Measurements from ENCODE around the gene PRKG2.

DNA sequence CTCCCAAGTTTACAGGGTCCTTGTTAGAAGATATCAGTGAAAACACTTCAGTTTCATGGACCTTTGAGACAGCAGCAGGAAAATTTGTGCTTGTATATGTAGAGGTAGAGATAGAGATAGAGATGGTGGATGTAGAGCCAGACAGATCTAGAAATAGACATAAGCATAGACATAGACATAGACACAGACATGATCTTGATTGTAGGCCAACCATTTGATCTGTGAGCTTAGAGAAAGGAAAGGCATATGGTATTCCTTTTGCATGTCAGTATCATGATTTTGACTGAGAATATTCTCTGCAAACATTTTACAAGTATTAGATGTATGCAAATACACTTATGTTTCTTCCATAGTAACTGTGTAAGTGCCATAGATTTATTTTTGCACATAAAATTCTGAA lies 65.0 kb downstream of the PRKG2 start:
- TF ChIP-seq, protein P1, sequence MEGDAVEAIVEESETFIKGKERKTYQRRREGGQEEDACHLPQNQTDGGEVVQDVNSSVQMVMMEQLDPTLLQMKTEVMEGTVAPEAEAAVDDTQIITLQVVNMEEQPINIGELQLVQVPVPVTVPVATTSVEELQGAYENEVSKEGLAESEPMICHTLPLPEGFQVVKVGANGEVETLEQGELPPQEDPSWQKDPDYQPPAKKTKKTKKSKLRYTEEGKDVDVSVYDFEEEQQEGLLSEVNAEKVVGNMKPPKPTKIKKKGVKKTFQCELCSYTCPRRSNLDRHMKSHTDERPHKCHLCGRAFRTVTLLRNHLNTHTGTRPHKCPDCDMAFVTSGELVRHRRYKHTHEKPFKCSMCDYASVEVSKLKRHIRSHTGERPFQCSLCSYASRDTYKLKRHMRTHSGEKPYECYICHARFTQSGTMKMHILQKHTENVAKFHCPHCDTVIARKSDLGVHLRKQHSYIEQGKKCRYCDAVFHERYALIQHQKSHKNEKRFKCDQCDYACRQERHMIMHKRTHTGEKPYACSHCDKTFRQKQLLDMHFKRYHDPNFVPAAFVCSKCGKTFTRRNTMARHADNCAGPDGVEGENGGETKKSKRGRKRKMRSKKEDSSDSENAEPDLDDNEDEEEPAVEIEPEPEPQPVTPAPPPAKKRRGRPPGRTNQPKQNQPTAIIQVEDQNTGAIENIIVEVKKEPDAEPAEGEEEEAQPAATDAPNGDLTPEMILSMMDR (IDR thresholded peaks at IDR 0.05) = no peak
- no peak for TF ChIP-seq EZH2phosphoT487 (IDR thresholded peaks at IDR 0.05)
